Measurements from ENCODE around the gene LDLR.
"Not testable (repeated sequence)": the region's sequence is repeated elsewhere in the genome, so short reads cannot be mapped to it uniquely, and the experiment has no call there.

LDLR gene

DNA sequence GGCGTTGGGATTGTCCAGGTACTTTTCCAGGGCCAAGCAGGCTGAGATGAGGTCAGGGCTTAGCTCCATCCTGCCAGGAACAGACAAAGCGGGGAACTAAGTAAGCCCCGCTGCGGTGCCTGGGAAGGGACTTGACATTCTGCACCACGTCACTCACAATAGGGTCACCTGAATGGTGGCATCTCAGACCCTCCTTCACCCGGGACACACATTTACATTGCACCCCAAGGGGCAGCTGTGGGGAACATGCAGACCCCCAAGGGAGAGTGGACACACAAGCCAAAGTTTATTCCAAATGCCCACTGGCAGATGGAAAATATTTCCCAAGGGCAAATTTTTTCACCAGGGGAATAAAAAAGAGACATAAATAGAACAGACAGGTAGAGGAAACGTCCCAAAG, 86.7 kb downstream of the LDLR start:
- FAIRE-seq, result no peak

DNA sequence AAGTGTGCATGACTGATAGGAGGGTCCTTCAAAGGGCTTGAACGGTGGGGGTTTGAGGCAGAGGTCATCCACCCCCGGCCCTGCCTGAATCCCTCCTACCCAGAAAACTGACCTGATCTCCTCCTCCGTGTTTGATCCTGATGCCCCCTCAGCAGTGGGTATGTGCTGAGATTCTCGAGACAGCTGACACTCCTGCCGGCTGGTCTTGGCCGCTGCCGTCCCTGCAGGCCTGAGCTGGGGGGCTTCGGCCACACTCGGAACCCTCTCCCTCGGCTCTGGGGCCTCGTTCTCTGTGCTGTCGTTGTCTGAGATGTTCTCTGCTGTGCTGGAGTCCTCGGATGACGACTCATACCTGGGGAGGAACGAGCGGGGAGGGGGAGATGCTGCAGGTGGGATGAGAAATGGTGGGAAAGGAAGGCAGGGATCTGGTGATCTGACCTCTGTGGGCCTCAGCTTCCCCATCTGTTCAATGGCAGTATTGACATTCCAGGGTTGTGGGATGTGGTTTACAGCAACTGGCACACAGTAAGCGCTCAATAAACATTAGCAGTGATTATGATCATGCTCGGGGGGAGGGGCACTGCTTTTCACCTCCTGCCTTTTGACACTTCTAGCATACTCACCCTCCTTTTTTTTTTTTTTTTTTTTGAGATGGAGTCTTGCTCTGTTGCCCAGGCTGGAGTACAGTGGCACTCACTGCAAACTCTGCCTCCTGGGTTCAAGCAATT, 87.4 kb downstream of the LDLR start:
- no peak for FAIRE-seq

DNA sequence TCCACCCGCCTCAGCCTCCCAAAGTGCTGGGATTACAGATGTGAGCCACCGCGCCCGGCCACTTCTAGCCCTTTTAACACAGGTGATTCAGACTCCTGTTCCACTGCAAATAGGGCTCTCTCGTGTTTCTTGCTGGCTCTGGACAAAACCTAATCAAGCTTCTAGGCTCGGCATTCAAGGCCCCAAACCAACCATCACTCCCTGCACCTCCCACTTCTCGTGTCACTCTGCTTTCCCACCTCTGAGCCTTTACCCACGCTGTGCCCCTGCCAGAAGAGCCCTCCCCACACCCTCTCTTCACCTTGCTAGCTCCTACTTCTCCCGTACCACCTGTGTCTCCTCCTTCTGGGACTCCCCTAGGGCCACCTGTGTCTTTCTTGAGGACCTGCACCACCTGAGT, 88.3 kb downstream of the LDLR start:
- no peak for FAIRE-seq

DNA sequence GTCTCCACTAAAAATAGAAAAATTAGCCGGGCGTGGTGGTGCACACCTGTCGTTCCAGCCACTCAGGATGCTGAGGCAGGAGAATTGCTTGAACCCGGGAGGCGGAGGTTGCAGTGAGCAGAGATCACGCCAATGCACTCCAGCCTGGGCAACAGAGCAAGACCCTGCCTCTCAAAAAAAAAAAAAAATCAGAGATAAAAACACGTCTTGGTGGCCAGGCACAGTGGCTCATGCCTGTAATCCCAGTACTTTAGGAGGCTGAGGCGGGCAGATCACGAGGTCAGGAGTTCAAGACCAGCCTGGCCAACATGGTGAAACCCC, 89.8 kb downstream of the LDLR start:
- not testable (repeated sequence) for FAIRE-seq

DNA sequence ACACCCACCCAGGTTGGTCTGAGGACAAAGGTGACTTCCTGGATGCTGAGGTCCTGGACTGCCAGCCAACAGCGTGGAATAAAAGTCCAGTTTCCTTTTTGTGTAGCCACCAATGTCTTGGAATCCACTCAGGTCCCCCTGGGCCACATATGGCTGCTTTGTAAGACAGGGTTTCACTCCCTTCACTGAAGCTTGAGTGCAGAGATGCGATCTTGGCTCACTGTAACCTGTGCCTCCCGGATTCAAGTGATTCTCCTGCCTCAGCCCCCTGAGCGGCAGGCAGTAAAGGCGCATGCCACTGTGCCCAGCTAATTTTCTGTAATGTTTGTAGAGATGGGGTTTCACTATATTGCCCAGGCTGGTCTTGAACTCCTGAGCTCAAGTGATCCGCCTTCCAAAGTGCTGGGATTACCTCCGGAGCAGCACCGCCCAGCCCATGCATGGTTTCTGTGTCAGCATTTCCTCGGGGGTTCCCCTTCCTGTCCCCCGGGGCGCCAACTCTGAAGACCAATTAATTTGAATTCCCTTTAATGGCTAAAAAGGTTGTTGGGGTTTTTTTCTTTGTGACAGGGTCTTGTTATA, 90.5 kb downstream of the LDLR start:
- no peak for FAIRE-seq

DNA sequence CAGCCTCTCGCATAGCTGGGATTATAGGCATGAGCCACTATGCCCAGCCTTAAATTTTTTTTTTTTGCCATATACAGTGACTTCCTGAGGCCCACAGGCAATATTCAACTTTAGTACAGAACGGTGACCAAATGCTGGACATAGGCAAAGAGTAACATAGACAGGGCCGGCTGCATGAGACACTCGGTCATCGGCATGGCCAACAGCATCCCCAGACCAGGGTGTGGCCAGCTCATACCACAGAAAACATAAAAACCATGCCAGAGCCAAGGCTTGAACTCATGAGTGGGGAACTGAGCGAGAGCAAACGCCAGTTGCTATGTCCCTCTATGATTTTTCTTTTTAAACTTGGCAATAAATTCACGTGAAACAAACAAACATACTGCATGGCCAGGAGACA, 91.1 kb downstream of the LDLR start:
- FAIRE-seq, result no peak

DNA sequence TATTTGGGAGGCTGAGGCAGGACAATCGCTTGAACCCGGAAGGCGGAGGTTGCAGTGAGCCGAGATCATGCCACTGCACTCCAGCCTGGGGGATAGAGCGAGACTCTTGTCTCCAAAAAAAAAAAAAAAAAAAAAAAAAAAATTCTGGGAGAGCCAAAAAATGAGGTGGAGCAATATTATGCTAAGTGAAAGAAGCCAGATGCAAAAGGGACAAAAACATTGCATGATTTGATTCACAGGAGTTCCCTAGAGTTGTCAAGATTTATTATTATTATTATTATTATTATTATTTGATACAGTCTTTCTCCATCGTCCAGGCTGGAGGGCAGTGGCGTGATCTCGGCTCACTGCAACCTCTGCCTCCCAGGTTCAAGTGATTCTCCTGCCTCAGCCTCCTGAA, 91.7 kb downstream of the LDLR start:
- not testable (repeated sequence) for FAIRE-seq

DNA sequence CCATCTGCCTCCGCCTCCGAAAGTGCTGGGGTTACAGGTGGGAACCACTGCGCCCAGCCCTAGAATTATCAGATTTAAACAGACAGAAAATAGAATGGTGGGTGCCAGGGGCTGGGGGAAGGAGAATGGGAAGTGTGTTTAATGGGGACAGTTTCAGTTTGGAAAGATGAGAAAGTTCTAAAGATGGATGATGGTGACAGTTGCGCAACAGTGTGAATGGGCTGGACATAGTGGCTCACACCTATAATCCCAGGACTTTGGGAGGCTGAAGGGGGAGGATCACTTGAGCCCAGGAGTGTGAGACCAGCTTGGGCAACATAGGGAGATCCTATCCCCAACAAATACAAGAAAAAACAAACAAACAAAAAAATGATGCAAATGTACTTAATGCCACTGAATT, 92.2 kb downstream of the LDLR start:
- FAIRE-seq, result no peak

Data from endometrium (tissue), 2 donors.